WTC11 (cell line): Measurements from ENCODE around the gene METTL23.

ENCODE experiments used
- ATF2 ChIP-seq: sonication (generic); formaldehyde crosslinking; IDR thresholded peaks from 2 replicates; pipeline ENCODE4 v1.8.1; 2022; ENCODE audit warnings: low read depth, missing genetic modification reagents, borderline replicate concordance
- ATF6 ChIP-seq: sonication (generic); formaldehyde crosslinking; IDR thresholded peaks from 2 replicates; pipeline ENCODE4 v1.8.1; 2023; ENCODE audit warnings: mild to moderate bottlenecking, missing genetic modification reagents
- CTCF ChIP-seq: fragments of 200-600 bp; IDR thresholded peaks from 2 replicates; pipeline ENCODE4 v1.8.0; 2022; ENCODE audit warnings: antibody characterized with exemption
- ELF4 ChIP-seq: sonication (generic); formaldehyde crosslinking; IDR thresholded peaks from 2 replicates; pipeline ENCODE4 v1.8.1; 2022; ENCODE audit warnings: low read depth, mild to moderate bottlenecking, moderate library complexity, missing genetic modification reagents
- JUN ChIP-seq: sonication (generic); formaldehyde crosslinking; IDR thresholded peaks from 2 replicates; pipeline ENCODE4 v1.8.0; 2023; ENCODE audit warnings: mild to moderate bottlenecking, missing genetic modification reagents
- MAX ChIP-seq: sonication (generic); formaldehyde crosslinking; IDR thresholded peaks from 2 replicates; pipeline ENCODE4 v1.8.0; 2022; ENCODE audit warnings: mild to moderate bottlenecking, missing genetic modification reagents
- USF2 ChIP-seq: sonication (generic); formaldehyde crosslinking; IDR thresholded peaks from 2 replicates; pipeline ENCODE4 v1.8.1; 2023; ENCODE audit warnings: mild to moderate bottlenecking, missing genetic modification reagents, moderate library complexity

- TF ChIP-seq CTCF, result no peak
- no peak for TF ChIP-seq ATF2 (CRISPR knock-in tag)
- TF ChIP-seq USF2 (CRISPR knock-in tag), result no peak
- no peak for TF ChIP-seq ELF4
- TF ChIP-seq MAX (CRISPR knock-in tag), result no peak
- no peak for TF ChIP-seq JUN
- no peak for TF ChIP-seq ATF6 (CRISPR knock-in tag)
Measured at GRCh38 chr17:76753061-76753961, 26.7 kb downstream of the METTL23 start.
